ENCODE data around the gene PIF1.

The PIF1 gene

DNA sequence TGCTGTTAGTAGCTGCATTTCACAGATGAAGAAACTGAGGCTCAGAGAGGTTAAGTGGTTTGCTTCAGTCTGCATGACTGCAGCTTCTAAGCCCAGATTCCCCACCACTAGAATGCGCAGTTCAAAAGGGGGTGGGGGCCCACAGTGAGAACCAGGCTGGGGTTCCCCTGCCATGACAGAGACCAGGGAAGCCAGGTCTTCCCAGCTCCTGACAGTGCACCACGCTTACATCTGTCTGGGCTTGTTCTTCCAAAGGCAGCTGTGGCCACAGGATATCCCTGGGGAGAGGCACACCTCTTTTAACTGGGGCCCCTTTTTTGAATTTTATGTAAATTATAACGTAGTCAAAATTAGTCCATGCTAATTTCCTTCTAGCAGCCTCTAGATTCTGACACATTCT lies 21.6 kb upstream of the PIF1 start:
- H3K9me3 ChIP-seq (ENCODE audit: control insufficient read depth in 1 of 2, low read length in 2 of 2), result no peaks in the 10 kb centered on the region
- peak overlapping the region; percentile 1 for H3K27ac ChIP-seq (ENCODE audit: low read length)
- H3K36me3 ChIP-seq (ENCODE audit: control insufficient read depth in 1 of 2, insufficient read depth in 2 of 2, low read length in 2 of 2), result peaks cover 0 to 18% of the 10 kb centered on the region in 2 donors
- no peaks in the 10 kb centered on the region for H3K27me3 ChIP-seq (ENCODE audit: low read depth, low read length)
- H3K4me1 ChIP-seq (ENCODE audit: control insufficient read depth in 1 of 2, insufficient read depth in 2 of 2, low read length in 2 of 2), result peaks cover 32 to 68% of the 10 kb centered on the region in 2 donors
- H3K4me3 ChIP-seq (ENCODE audit: low read depth in 1 of 2, low read length in 2 of 2), result no peak overlapping the region

DNA sequence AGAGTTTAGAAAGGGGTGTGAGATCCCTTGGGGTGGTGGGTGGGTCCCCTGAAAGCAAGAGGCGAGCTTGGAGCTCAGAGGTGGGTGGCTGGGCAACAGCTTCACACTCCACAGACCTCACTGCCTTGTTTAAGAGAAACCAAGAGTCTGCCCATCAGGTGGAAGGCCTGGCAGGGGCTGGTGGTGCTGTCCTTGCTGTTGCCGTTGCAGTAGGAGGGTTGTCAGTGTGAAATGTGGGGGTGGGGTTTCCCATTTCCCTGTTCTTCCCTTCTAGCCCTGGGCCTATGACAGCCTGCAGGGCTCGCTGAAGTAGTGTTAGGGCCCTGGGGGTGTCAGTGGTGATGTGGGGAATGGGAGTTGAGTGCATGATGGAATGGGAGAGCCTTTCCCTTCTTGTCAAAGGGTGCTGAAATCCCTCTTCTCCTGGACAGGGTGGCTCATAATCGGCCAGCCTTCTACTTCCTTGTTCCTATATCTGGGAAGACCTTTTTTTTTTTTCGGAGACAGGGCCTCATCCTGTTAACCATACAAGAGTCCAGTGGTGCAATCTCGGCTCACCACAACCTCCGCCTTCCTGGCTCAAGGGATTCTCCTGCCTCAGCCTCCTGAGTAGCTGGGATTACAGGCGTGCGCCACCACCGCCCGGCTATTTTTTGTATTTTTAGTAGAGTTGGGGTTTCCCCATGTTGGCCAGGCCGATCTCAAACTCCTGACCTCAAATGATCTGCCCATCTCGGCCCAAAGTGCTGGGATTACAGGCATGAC lies 20.6 kb upstream of the PIF1 start:
- Histone ChIP-seq H3K36me3 (ENCODE audit: control insufficient read depth in 1 of 2, insufficient read depth in 2 of 2, low read length in 2 of 2) (peaks cover 0 to 16% of the 10 kb centered on the region in 2 donors), H3K27ac (ENCODE audit: low read length) (peak overlapping the region; percentile 88), H3K27me3 (ENCODE audit: low read depth, low read length) (no peaks in the 10 kb centered on the region), H3K4me3 (ENCODE audit: low read depth in 1 of 2, low read length in 2 of 2) (peak overlapping the region; percentile 75 to 92), H3K9me3 (ENCODE audit: control insufficient read depth in 1 of 2, low read length in 2 of 2) (no peaks in the 10 kb centered on the region), H3K4me1 (ENCODE audit: control insufficient read depth in 1 of 2, insufficient read depth in 2 of 2, low read length in 2 of 2) (peaks cover 24 to 58% of the 10 kb centered on the region in 2 donors)

DNA sequence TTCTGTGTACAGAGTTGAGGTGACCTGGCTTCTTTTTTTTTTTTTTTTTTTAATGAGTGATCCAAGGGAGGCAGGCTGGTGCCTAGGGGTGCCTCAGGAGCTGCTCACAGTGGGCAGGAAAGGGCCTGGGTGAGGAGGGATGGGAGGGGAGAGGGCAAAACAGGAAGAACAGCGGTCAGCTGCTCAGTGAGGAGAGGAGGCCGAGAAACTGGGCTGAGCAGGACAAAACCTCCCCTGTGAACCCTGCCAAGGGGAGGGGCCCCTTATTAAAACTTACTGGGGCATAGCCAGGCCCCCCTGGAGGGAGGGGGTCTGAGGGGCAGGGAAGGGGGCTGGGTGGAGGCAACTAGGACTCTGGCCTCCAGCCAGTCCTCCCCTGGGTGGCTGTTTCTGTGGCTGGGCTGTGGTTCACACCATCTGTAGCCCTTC lies 19.8 kb upstream of the PIF1 start:
- Histone ChIP-seq H3K27me3 (ENCODE audit: low read depth, low read length) (no peaks in the 10 kb centered on the region), H3K36me3 (ENCODE audit: control insufficient read depth in 1 of 2, insufficient read depth in 2 of 2, low read length in 2 of 2) (peaks cover 0 to 9% of the 10 kb centered on the region in 2 donors), H3K4me3 (ENCODE audit: low read depth in 1 of 2, low read length in 2 of 2) (peak overlapping the region; percentile 75 to 92), H3K9me3 (ENCODE audit: control insufficient read depth in 1 of 2, low read length in 2 of 2) (no peaks in the 10 kb centered on the region), H3K4me1 (ENCODE audit: control insufficient read depth in 1 of 2, insufficient read depth in 2 of 2, low read length in 2 of 2) (peaks cover 17 to 57% of the 10 kb centered on the region in 2 donors), H3K27ac (ENCODE audit: low read length) (peak overlapping the region; percentile 88)

DNA sequence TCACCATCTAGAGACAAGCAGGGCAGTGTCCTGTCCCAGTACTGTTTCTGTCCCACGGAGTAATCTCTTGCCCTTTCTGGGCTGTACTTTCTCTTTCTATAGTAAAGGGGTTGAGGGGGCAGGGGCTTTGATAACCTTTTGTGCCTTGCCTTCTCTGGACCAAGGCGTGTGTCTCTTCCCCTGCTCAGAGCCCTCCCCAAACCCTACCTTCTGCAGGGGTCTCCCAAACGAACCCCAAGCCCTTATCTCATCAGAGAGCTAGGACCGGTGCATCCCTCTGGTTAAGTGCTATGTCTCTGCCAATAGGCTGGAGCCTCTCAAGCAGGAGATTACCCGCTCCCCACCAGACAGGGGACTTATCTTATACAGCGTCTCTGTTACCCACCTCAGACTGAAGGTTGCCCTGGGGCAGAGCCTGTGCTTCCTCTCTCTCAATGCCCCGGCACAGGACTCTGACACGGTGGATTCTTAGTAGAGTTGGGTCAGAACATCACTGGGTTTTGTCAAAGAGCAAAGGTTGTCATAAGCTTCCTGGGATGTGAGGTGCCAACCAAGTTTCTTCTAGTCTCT lies 19.2 kb upstream of the PIF1 start:
- H3K4me1 ChIP-seq (ENCODE audit: control insufficient read depth in 1 of 2, insufficient read depth in 2 of 2, low read length in 2 of 2), result peaks cover 17 to 55% of the 10 kb centered on the region in 2 donors
- no peaks in the 10 kb centered on the region for H3K27me3 ChIP-seq (ENCODE audit: low read depth, low read length)
- peak overlapping the region; percentile 75 to 92 for H3K4me3 ChIP-seq (ENCODE audit: low read depth in 1 of 2, low read length in 2 of 2)
- peaks cover 0 to 8% of the 10 kb centered on the region in 2 donors for H3K36me3 ChIP-seq (ENCODE audit: control insufficient read depth in 1 of 2, insufficient read depth in 2 of 2, low read length in 2 of 2)
- H3K27ac ChIP-seq (ENCODE audit: low read length), result peak overlapping the region; percentile 88
- H3K9me3 ChIP-seq (ENCODE audit: control insufficient read depth in 1 of 2, low read length in 2 of 2), result no peaks in the 10 kb centered on the region

DNA sequence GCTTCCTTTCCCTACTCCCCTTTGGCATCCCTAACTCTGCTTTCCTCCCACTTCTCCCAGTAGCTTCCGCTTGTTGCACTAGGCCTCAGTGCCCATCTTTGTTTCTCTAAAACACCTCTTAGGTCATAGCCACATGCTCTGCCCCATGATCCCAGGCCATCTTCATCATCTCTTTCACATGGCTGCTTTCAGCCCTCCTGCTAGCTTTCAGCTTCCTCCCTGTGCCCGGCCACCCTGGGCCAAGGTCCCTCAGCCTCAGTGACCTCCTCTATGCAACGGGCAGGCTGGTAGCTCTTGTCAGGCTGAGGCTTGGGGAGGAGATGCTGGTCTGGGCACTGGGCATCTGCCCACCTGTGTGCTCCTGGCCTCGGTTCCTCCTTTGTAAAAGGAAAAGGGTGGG lies 18.5 kb upstream of the PIF1 start:
- no peaks in the 10 kb centered on the region for H3K27me3 ChIP-seq (ENCODE audit: low read depth, low read length)
- peak overlapping the region; percentile 88 for H3K27ac ChIP-seq (ENCODE audit: low read length)
- H3K9me3 ChIP-seq (ENCODE audit: control insufficient read depth in 1 of 2, low read length in 2 of 2), result no peaks in the 10 kb centered on the region
- peaks cover 0 to 5% of the 10 kb centered on the region in 2 donors for H3K36me3 ChIP-seq (ENCODE audit: control insufficient read depth in 1 of 2, insufficient read depth in 2 of 2, low read length in 2 of 2)
- H3K4me3 ChIP-seq (ENCODE audit: low read depth in 1 of 2, low read length in 2 of 2), result peak overlapping the region; percentile 75 to 92
- peaks cover 17 to 55% of the 10 kb centered on the region in 2 donors for H3K4me1 ChIP-seq (ENCODE audit: control insufficient read depth in 1 of 2, insufficient read depth in 2 of 2, low read length in 2 of 2)

DNA sequence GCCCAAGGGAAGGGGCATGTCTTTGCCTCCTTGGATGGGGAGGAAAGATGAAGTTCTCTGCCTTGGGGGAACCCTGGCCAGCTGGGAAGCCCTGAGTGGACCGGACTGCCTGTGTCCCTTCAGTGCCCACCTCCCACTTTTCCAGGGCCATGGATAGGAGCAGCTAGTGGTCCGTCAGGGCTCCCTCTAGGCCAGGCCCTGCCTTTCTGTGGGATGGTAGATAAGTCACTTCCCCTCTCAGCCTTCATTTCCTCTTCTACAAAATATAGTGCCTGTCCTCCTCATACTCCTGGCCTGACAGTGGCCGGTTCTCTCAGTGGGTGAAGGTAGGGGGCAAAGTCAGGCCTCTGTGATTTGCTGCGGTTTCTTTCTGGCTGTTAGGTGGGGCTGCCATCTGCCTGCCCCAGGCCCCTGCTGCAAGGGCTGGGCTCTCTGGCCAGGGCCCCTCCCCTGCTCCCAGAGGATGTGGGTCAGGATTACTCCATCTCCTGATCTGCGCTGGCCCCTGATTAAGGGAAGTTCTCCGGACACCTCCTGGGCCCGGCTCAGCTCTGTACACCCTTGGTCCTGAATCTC lies 17.6 kb upstream of the PIF1 start:
- Histone ChIP-seq H3K9me3 (ENCODE audit: control insufficient read depth in 1 of 2, low read length in 2 of 2) (no peaks in the 10 kb centered on the region), H3K4me1 (ENCODE audit: control insufficient read depth in 1 of 2, insufficient read depth in 2 of 2, low read length in 2 of 2) (peaks cover 17 to 54% of the 10 kb centered on the region in 2 donors), H3K27ac (ENCODE audit: low read length) (peak overlapping the region; percentile 92), H3K36me3 (ENCODE audit: control insufficient read depth in 1 of 2, insufficient read depth in 2 of 2, low read length in 2 of 2) (peaks cover 0 to 5% of the 10 kb centered on the region in 2 donors), H3K27me3 (ENCODE audit: low read depth, low read length) (no peaks in the 10 kb centered on the region), H3K4me3 (ENCODE audit: low read depth in 1 of 2, low read length in 2 of 2) (peak overlapping the region; percentile 75 to 92)

DNA sequence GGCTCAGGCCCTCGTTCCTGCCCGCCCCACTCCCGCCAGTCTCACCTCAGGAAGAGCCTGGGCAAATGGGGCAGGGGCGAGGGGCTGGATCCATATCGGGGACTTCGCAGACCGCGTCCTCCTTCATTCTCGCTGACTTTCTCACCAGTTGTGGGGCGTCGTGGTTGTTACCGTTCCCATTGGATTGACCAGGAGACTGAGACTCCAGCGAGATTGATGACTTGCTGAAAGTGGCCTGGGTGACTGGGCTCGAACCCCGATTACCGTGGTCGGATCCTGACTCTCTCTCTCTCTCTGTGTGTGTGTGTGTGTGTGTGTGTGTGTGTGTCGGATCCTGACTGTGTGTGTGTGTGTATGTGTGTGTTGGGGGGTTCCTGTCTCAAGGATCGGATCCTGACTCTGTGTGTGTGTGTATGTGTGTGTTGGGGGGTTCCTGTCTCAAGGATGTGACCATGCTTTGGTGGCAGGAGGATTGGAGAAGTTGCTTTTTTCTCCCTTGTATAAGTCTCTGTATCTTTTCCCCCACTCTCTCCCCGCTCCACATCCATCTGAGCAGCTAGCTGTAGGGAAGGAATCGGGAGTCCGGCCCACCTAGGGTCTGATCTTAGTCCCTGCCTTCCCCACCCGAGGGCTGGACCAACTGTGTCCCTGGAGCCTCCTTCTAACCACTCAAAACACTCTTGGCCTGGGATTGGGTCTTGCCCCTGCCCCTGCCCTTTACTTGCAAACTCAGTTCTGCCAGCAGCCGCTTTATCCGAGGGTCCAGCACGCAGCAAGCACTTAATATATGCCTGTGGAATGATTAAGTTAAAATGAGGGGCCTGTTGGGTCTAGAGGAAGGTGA lies 16.9 kb upstream of the PIF1 start:
- H3K9me3 ChIP-seq (ENCODE audit: control insufficient read depth in 1 of 2, low read length in 2 of 2), result no peaks in the 10 kb centered on the region
- H3K4me3 ChIP-seq (ENCODE audit: low read depth in 1 of 2, low read length in 2 of 2), result peak overlapping the region; percentile 75 to 92
- peak overlapping the region; percentile 92 for H3K27ac ChIP-seq (ENCODE audit: low read length)
- peaks cover 0 to 5% of the 10 kb centered on the region in 2 donors for H3K36me3 ChIP-seq (ENCODE audit: control insufficient read depth in 1 of 2, insufficient read depth in 2 of 2, low read length in 2 of 2)
- H3K4me1 ChIP-seq (ENCODE audit: control insufficient read depth in 1 of 2, insufficient read depth in 2 of 2, low read length in 2 of 2), result peaks cover 12 to 47% of the 10 kb centered on the region in 2 donors
- H3K27me3 ChIP-seq (ENCODE audit: low read depth, low read length), result no peaks in the 10 kb centered on the region

DNA sequence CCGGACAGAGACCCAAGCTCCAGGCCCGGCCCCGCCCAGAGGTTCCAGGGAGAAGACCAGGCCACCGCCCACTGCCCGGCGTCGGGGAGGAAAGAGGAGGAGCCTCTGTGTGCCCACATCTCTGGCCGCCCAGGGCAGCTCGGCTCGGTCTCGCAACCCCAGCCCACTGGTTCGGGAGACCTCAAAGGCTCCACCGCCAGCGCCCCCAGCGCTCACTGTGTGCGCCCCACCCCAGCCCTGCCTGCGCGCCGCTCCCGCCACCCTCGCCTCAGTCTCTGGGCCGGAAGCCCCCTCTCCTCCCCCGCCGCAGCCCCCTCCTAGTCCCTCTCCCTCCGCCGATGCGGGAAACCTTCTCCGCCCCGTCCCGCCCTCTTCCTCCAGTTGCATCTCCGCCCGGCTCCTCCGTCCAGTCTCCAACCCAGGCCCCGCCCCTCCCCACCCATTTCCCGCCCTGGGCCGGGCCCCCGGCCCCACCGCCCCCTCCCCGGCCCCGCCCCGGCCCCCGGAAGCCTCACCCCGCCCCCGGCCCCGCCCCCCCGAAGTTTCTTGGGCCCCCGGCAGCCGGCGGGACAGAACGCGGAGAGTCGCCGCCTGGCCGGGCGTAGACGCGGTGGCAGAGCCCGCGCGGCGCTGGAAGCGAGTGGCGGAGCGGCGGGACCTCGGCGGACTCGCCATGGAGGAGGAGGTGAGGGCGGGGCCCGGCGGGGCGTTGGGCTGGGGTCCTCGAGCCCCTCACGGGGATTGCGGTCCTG lies 16.1 kb upstream of the PIF1 start, which contains the start of gene PLEKHO2:
Gene PLEKHO2 (plus strand): TSS at position 572 of the 752 bp plus-strand sequence. CDS start 102 bp downstream, at position 674.
- Histone ChIP-seq H3K4me1 (ENCODE audit: control insufficient read depth in 1 of 2, insufficient read depth in 2 of 2, low read length in 2 of 2) (peaks cover 7 to 39% of the 10 kb centered on the region in 2 donors), H3K27me3 (ENCODE audit: low read depth, low read length) (no peaks in the 10 kb centered on the region), H3K36me3 (ENCODE audit: control insufficient read depth in 1 of 2, insufficient read depth in 2 of 2, low read length in 2 of 2) (no peaks in the 10 kb centered on the region), H3K27ac (ENCODE audit: low read length) (peak within 1 kb of the TSS; percentile 92), H3K9me3 (ENCODE audit: control insufficient read depth in 1 of 2, low read length in 2 of 2) (no peaks in the 10 kb centered on the region), H3K4me3 (ENCODE audit: low read depth in 1 of 2, low read length in 2 of 2) (peak within 1 kb of the TSS; percentile 75 to 92)

DNA sequence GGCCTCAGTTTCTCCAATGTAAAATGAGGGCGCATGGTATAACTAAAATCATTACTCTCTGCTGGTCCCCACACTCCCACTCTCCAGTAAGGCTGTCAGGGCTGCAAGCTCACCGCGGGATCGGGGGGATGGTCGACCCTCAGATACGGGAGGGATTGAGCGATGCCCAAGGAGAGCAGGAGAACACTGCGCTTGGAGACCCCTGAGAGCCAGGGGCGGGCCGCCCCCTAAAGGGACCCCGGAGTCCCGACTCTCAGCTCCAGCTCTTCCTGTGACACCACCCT lies 15.6 kb upstream of the PIF1 start:
- H3K4me1 ChIP-seq (ENCODE audit: control insufficient read depth in 1 of 2, insufficient read depth in 2 of 2, low read length in 2 of 2), result peaks cover 11 to 39% of the 10 kb centered on the region in 2 donors
- peak overlapping the region; percentile 64 to 67 for H3K4me3 ChIP-seq (ENCODE audit: low read depth in 1 of 2, low read length in 2 of 2)
- no peaks in the 10 kb centered on the region for H3K9me3 ChIP-seq (ENCODE audit: control insufficient read depth in 1 of 2, low read length in 2 of 2)
- H3K36me3 ChIP-seq (ENCODE audit: control insufficient read depth in 1 of 2, insufficient read depth in 2 of 2, low read length in 2 of 2), result no peaks in the 10 kb centered on the region
- H3K27me3 ChIP-seq (ENCODE audit: low read depth, low read length), result no peaks in the 10 kb centered on the region
- peak overlapping the region; percentile 88 for H3K27ac ChIP-seq (ENCODE audit: low read length)

DNA sequence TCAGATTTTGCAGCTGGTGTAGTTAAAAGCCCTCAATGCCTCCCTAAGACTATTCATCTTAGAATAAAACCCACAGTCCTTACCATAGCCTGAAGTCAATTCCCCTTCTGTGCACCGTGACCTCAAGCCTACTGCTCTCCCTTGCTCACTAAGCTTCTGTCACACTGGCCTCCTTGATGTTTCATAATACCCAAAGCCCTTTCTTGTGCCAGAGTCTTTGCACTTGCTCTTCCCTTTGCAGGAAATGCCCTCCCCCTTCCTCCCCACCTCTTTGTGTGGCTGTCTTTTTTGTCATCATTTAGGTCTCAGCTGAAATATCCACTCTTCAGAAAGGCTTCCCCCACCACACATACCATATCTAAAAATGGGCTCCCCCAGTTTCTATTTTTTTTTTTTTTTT lies 12.1 kb upstream of the PIF1 start:
- no peaks in the 10 kb centered on the region for H3K9me3 ChIP-seq (ENCODE audit: control insufficient read depth in 1 of 2, low read length in 2 of 2)
- no peak overlapping the region for H3K27ac ChIP-seq (ENCODE audit: low read length)
- no peak overlapping the region for H3K4me3 ChIP-seq (ENCODE audit: low read depth in 1 of 2, low read length in 2 of 2)
- H3K27me3 ChIP-seq (ENCODE audit: low read depth, low read length), result no peaks in the 10 kb centered on the region
- H3K36me3 ChIP-seq (ENCODE audit: control insufficient read depth in 1 of 2, insufficient read depth in 2 of 2, low read length in 2 of 2), result no peaks in the 10 kb centered on the region
- H3K4me1 ChIP-seq (ENCODE audit: control insufficient read depth in 1 of 2, insufficient read depth in 2 of 2, low read length in 2 of 2), result peaks cover 10 to 14% of the 10 kb centered on the region in 2 donors
